SK-MEL-5 (cell line): ENCODE data around the gene PTPN20. TPM values are rescaled to one million over a fixed set of nuclear protein-coding genes. Genes with fewer than 3 reads are reported as not detected.

Source experiments
- DNase-seq: peaks from one replicate; pipeline ENCODE4 v3.0.0-alpha.2; 2016; ENCODE audit warnings: low read depth, low spot score
- in situ Hi-C: cut with HindIII; loops from 2 replicates; pipeline ENCODE4 v1.10.0; 2016; ENCODE audit warnings: low sequenced_read_pairs, high pct_unique_total_duplicates, low pct_unique_long_range_greater_than_20kb
- total RNA-seq: library from RNA; depleted of rRNA; stranded (reverse); fragments of >200 nt; shearing (Covaris generic); gene quantifications from 2 replicates; pipeline ENCODE4 v1.2.3, GENCODE V29; 2014

The PTPN20 gene
- total RNA-seq, 1 experiment from 2014 or later: 5.0 TPM

DNA sequence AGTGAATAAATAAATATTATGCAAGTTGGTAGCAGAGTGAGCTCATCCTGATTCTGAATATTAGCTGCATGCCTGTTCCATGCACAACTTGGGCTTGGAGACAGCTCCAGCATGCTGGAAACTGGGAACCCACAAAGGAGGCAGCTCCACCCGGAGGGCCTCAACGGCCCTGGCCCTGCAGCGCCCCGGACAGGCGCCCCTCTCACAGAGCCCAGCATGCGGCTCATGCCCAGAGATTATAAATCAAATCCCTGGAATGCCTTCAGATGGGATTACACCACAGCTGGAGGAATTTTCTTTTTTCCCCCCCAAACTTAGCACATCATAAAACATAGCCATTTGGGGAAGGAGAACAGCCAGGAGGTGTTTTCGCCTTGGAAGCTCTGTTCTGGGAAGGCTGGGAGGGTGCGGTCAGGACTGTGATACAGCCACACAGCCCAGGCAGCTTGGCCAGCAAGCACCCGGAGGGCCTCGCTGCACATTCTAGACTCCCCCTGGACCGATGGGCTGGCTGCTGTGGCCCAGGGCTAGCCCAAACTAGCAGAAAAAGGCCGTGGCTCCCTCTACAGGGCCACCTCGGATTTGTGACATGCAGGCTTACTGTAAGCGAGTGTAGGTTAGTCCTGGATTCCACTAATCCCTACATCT is 102.4 kb downstream of the PTPN20 start:
- in situ Hi-C loops: no loop called here
- DNase-seq: peak; percentile 4

DNA sequence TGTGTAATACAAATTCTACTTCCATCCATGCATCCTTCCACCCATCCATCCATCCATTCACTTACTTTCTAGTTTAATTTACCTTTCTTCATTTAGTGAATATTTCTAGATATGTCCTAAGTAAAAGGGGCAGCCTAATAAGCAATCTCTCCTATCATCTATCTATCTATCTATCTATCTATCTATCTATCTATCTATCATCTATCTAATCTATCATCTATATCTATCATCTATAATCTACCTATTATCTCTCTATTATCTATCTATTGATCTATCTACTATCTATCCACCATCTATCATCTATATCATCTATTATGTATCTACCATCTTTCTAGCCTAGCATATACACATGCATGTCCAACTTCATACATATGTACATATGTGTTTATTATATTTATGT is 104.2 kb downstream of the PTPN20 start:
- in situ Hi-C loops: no loop called here
- no peak for DNase-seq

GRCh38 chr10:47016564-47016963 is 105.3 kb downstream of the PTPN20 start:
- no peak for DNase-seq
- in situ Hi-C loops: no loop called here

DNA sequence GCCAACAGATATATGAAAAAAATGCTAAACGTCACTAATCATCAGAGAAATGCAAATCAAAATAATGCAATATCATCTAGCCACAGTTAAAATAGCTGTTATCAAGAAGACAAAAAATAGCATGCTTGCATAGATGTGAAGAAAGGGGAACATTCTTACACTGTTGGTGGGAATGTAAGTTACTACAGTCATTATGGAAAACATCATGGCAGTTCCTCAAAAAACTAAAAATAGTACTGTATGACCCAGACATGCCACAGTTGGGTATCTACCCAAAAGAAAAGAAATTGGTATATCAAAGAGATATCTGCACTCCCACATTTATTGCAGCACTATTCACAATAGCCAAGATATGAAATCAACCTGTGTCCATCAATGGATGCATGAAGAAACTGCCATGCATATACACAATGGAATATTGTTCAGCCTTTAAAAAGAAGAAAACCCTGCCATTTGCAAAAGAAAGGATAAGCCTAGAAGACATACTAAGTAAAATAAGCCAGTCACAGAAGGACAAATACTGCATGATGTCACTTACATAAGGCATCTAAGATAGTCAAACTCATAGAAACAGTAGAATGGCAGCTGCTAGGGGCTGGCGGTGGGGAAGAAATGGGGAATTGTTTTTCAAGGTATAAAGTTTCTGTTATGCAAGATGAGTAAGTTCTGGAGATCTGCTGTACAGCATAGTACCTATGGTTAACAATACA is 107.0 kb downstream of the PTPN20 start:
- in situ Hi-C loops: no loop called here
- DNase-seq: no peak

DNA sequence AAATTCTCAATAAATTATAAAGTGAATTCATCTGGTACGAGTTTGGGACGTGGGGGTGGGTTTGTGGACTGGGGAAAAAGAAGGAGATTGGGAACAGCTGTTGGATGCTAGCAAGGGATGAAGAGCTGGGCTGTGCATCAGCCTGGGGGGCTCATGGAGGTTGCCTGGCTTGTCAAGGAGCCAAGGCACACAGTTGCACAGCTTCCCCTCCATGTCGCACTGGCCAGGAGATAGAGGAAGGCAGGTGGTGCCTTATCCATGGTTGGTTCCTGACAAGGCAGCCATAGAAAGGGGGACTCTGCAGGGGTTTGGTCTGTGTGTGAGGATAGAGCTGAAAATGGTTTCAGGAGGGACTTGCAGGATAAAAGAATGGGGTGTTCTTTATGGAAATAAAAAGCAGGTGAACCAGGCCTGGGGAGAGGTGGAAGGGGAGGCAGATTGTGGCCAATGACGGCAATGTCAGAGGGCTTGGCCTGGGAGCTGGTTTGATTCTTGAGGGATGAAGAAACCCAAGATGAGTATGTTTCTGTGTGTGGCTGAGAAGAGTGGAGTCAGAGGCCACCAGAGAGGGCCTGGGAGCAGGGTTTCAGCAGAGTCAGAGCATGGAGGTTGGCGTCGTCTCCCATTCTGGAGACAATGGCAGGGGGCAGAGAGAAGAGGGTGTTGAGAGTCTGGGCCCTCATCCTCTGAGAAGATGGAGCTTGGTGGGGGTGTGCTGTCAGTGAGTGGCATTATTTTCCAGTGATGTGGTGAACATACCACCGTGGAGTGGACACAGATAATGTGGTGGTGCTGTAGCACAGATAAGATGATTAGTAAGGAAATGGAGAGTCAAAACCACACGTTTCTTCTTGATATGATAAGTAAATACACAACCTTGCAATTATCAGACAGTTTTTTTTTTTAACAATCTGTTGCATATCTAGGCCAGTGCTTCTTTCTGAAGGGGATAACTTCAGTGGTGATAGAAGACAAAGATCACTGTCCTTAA is 108.2 kb downstream of the PTPN20 start:
- in situ Hi-C loops: no loop called here

GRCh38 chr10:47020471-47020870 is 109.2 kb downstream of the PTPN20 start:
- in situ Hi-C loops: no loop called here
- no peak for DNase-seq

More for the DNA sequence above, 108.2 kb downstream of the PTPN20 start:
- DNase-seq: no peak

DNA sequence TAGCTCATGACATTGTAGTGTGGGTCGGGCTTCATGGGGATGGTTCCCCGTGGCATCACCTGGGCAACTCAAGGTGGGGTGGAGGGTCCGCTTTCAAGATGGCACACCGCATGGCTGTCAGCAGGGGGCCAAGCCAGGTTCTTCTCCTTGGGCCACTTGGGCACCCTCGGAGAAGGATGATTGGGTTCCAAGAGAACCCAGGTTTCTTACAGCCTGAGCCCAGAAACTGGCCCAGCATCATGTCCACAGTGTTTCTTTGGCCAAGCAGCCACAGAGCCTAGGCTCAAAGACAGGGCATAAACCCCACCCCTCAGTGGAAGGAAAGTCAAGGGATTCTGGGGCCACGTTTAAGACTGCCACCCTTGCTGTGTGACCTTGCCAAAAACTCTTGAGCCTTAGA is 110.6 kb downstream of the PTPN20 start:
- in situ Hi-C loops: no loop called here
- no peak for DNase-seq

DNA sequence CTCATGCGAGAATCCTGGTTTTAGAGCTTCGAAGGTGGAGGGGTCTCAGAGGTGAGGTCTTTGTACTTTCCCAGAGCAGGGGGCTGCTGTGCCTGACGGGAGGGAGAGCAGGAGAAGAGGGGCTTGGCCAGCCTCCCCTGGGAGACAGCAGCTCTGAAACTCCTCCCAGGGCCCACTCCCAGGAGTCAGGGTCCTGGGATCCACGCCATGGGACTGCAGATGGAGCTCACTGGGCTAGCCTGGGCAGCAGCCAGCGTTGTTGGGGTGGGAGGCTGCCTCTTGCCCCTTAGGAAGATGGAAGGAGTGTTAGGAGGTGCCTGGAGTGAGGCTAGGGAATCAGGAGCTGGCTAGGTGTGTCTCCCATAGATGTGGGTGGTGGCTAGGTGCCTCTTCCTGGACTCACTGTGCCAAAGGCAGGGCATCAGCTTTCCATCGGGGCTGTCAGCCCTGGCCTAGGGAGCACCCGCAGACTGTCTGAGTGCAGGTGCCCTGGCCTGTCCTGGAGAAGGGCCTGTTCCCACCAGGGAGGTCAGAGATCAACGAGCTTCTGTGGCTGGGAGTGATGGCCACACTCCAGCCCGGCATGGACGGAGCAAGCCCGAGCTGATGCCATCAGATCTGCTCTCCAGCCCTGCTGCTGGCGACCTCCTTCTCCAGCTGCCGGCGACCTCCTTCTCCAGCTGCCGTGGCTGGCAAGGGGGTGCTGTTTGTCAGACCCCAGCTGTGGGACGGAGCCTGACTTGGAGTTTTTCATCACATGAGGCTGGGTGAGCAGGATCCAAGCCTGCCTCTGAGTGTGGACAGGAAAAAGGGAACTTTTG is 111.3 kb downstream of the PTPN20 start:
- in situ Hi-C loops: no loop called here
- DNase-seq: no peak

GRCh38 chr10:47023237-47024045 is 112.2 kb downstream of the PTPN20 start:
- no peak for DNase-seq
- in situ Hi-C loops: no loop called here

- no peak for DNase-seq
- in situ Hi-C loops: no loop called here
Observed at GRCh38 chr10:47024046-47024322, 112.8 kb downstream of the PTPN20 start.

DNA sequence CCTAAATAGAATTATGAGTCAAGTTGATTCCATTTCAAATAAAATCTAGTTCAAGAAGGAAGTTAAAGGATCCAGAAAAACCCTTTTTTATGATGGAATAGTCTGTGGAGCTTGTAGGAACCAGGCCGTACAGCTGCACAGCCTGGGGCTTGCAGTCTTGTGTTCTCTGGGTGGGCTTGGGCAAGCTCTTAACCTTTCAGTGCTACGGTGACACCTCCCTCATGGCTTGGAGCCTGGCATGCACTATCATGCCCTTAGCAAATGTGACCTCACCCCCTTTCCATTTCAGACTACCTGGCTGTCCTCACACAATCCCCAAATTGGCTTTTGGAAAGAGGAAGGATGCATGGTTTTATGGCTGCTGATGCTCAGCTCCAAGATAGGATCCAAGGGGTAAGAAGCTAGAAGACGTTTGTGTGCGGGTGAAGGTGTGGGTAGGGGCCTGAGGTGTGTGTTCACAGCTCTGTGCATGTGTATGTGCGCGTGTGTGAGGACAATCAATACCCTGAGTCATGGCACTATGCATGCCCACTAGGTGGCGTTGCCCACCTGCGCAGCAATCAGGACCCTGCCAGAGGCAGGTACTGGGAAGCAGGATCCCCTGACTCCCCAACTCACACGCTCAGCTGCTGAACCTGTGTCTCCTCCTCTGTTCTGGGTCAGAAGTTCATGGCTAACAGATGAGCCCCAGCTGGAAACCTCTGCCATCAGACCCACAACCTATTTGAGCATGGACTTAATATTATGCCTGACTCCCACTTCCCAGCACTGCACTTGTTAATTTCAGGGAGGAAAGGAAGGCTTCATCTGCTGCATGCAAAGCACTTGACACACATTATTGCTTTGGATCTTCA is 113.4 kb downstream of the PTPN20 start:
- DNase-seq: peak; percentile 50
- in situ Hi-C loops: no loop called here

DNA sequence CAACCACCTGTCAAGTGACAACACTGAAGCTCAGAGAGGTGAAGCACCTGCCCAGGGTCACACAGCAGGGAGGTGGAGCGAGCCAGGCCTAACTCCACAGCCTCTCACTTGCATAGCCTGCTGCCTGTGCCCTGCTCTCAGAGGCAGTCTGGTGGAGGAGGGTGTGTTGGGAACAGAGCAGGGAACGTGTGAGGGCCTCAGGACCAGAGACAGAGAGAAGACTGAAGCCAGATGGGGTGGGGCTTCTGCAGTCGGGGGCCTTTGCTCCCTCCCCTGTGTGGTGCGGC is 114.0 kb downstream of the PTPN20 start:
- in situ Hi-C loops: no loop called here
- DNase-seq: no peak

DNA sequence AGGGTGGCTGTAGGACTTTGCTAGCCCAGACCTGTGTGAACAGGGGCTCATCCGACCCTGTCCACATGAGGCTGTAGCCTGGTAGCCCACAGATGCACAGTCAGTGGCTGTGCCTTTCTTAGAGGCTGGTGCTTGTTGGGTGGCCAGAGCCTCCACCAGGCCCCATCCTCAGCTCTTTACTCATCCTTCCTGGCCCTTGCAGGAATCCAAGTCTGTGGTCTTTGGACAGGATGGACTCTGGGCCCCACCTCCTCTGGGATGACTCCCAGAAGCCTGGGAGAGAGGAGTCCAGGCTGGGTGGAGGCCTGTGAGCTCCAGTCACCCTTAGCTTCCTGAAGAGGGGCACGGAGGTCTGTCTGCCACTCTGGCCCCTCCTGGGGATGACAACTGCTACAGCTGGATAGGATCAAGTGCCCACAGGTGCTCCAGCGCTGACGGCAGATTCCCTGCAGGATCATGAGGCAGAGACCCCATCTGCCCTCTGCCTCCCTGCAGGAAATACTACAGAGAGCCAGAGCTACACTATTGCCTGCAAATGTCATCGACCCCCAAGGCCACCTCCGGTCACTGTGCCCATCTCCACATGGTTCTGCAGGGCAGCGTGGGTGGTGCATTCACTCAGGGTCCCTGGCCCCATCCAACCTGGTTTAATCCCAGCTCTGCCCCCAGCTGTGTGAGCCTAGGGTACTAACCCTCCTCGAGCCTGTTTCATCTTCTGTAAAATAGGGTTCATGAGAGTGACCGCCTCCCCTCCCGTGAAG is 114.5 kb downstream of the PTPN20 start:
- no peak for DNase-seq
- in situ Hi-C loops: no loop called here

- DNase-seq: no peak
- in situ Hi-C loops: no loop called here
Observed at GRCh38 chr10:47026301-47027107, 115.3 kb downstream of the PTPN20 start.
